WTC11 (cell line): ENCODE measurements around the gene BPNT1.

Experiments used
- CREM ChIP-seq: sonication (generic); formaldehyde crosslinking; IDR thresholded peaks from 2 replicates; pipeline ENCODE4 v1.8.1; 2022; ENCODE audit warnings: mild to moderate bottlenecking, missing genetic modification reagents, moderate library complexity
- ETV6 ChIP-seq: sonication (generic); formaldehyde crosslinking; IDR thresholded peaks from 2 replicates; pipeline ENCODE4 v1.8.1; 2022; ENCODE audit warnings: mild to moderate bottlenecking, missing genetic modification reagents

GRCh38 chr1:220124542-220124941, 35.0 kb upstream of the BPNT1 start:
- TF ChIP-seq CREM (no peak), ETV6 (no peak)
